Measurements from ENCODE around the gene PRPH.

Gene PRPH

GRCh38 chr12:49259452-49259851 lies 35.5 kb upstream of the PRPH start:
- Histone ChIP-seq H3K9ac (no peak overlapping the region), H3K79me2 (no peaks in the 10 kb centered on the region), H3K27me3 (ENCODE audit: control insufficient read depth, insufficient read depth, low read length) (no peaks in the 10 kb centered on the region), H3K4me2 (ENCODE audit: low read length) (no peak overlapping the region), H3K4me1 (no peaks in the 10 kb centered on the region), H3K36me3 (ENCODE audit: control insufficient read depth, insufficient read depth, low read length) (no peaks in the 10 kb centered on the region), H3K27ac (no peak overlapping the region), H3K9me3 (ENCODE audit: control insufficient read depth, low read length) (no peaks in the 10 kb centered on the region), H3K4me3 (ENCODE audit: low read depth, low read length) (no peak overlapping the region), H2AFZ (no peak overlapping the region)
- no peak for TF ChIP-seq CTCF (IDR thresholded peaks at IDR 0.05)

- no peak overlapping the region for H3K4me3 ChIP-seq (ENCODE audit: low read depth, low read length)
- H3K4me2 ChIP-seq (ENCODE audit: low read length), result no peak overlapping the region
- no peak overlapping the region for H3K27ac ChIP-seq
- no peaks in the 10 kb centered on the region for H3K36me3 ChIP-seq (ENCODE audit: control insufficient read depth, insufficient read depth, low read length)
- H3K9me3 ChIP-seq (ENCODE audit: control insufficient read depth, low read length), result no peaks in the 10 kb centered on the region
- no peak overlapping the region for H2AFZ ChIP-seq
- H3K27me3 ChIP-seq (ENCODE audit: control insufficient read depth, insufficient read depth, low read length), result no peaks in the 10 kb centered on the region
- H3K79me2 ChIP-seq, result no peaks in the 10 kb centered on the region
- no peak overlapping the region for H3K9ac ChIP-seq
- no peaks in the 10 kb centered on the region for H3K4me1 ChIP-seq
- no peak for TF ChIP-seq CTCF (IDR thresholded peaks at IDR 0.05)
Measured at GRCh38 chr12:49260166-49260565, 34.8 kb upstream of the PRPH start.

GRCh38 chr12:49260571-49261363 lies 34.2 kb upstream of the PRPH start:
- Histone ChIP-seq H2AFZ (no peak overlapping the region), H3K4me1 (no peaks in the 10 kb centered on the region), H3K4me2 (ENCODE audit: low read length) (no peak overlapping the region), H3K4me3 (ENCODE audit: low read depth, low read length) (no peak overlapping the region), H3K27me3 (ENCODE audit: control insufficient read depth, insufficient read depth, low read length) (no peaks in the 10 kb centered on the region), H3K9ac (no peak overlapping the region), H3K9me3 (ENCODE audit: control insufficient read depth, low read length) (no peaks in the 10 kb centered on the region), H3K79me2 (no peaks in the 10 kb centered on the region), H3K36me3 (ENCODE audit: control insufficient read depth, insufficient read depth, low read length) (no peaks in the 10 kb centered on the region), H3K27ac (no peak overlapping the region)
- no peak for TF ChIP-seq CTCF (IDR thresholded peaks at IDR 0.05)

- Histone ChIP-seq H3K9ac (no peak overlapping the region), H3K9me3 (ENCODE audit: control insufficient read depth, low read length) (no peaks in the 10 kb centered on the region), H3K27me3 (ENCODE audit: control insufficient read depth, insufficient read depth, low read length) (no peaks in the 10 kb centered on the region), H2AFZ (no peak overlapping the region), H3K4me2 (ENCODE audit: low read length) (no peak overlapping the region), H3K79me2 (no peaks in the 10 kb centered on the region), H3K27ac (no peak overlapping the region), H3K4me3 (ENCODE audit: low read depth, low read length) (no peak overlapping the region), H3K36me3 (ENCODE audit: control insufficient read depth, insufficient read depth, low read length) (no peaks in the 10 kb centered on the region), H3K4me1 (no peaks in the 10 kb centered on the region)
- no peak for TF ChIP-seq CTCF (IDR thresholded peaks at IDR 0.05)
Measured at GRCh38 chr12:49261721-49262120, 33.2 kb upstream of the PRPH start.

- Histone ChIP-seq H3K79me2 (no peaks in the 10 kb centered on the region), H3K9ac (no peak overlapping the region), H3K4me2 (ENCODE audit: low read length) (no peak overlapping the region), H3K4me3 (ENCODE audit: low read depth, low read length) (no peak overlapping the region), H3K36me3 (ENCODE audit: control insufficient read depth, insufficient read depth, low read length) (no peaks in the 10 kb centered on the region), H3K9me3 (ENCODE audit: control insufficient read depth, low read length) (no peaks in the 10 kb centered on the region), H3K4me1 (peaks cover 1% of the 10 kb centered on the region), H3K27me3 (ENCODE audit: control insufficient read depth, insufficient read depth, low read length) (no peaks in the 10 kb centered on the region), H2AFZ (no peak overlapping the region), H3K27ac (no peak overlapping the region)
- no peak for TF ChIP-seq CTCF (IDR thresholded peaks at IDR 0.05)
Measured at GRCh38 chr12:49263400-49263763, 31.6 kb upstream of the PRPH start.
